ENCODE measurements around the gene PRELP.

Gene PRELP

DNA sequence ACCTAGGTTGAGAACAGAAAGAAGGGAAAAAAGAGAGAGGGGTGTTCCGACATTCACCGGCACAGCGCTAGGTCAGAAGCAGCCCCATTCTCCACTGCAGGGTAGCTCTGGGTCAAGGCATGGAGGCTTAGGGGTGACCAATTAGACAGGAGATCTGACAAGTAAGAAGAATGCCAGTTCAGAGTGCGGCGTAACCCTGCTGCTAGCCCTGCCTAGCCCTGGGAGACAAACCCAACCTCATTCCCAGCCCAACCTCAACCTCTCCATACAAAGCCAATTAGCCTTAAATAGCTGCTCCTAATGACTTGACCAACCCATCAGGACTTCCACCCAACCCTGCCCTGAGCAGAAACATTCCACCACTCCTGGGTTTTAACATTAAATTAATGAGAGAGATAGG, 3.4 kb downstream of the PRELP start:
- no peak for DNase-seq

DNA sequence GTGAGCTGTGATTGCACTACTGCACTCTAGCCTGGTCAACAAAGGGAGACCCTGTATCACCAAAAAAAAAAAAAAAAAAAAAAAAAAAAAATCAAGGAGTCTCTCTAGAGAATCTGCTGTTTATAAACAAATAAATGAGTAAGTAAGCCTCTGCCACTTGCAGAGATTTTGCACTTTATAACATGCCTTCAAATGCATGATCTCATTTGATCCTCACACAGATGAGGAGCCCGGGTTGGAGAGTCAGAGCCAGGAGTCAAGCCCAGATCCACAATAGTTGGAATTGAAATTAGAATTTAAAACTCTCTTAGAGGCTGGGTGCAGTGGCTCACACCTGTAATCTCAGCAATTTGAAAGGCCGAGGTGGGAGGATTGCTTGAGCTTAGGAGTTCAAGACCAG, 4.0 kb downstream of the PRELP start:
- no peak for DNase-seq

DNA sequence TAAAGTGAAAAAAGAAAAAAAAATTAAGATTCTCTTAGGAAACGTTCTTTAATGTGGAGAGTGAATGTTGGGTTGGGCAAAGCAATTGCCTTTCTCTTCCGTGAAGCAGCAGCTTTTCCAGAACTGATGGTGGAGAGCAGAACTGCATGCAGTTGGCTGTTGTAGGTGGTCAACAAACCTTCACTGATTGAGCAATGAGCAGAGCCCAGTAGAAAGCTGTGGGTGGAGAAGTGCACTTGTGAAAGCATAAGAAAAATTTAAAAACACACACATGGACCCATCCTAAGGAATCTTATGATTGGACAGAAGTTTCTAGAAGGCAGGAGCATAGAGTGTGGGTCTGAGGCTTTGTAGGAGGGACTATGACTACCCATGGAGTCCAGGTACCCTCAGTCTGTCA, 4.5 kb downstream of the PRELP start:
- no peak for DNase-seq

DNA sequence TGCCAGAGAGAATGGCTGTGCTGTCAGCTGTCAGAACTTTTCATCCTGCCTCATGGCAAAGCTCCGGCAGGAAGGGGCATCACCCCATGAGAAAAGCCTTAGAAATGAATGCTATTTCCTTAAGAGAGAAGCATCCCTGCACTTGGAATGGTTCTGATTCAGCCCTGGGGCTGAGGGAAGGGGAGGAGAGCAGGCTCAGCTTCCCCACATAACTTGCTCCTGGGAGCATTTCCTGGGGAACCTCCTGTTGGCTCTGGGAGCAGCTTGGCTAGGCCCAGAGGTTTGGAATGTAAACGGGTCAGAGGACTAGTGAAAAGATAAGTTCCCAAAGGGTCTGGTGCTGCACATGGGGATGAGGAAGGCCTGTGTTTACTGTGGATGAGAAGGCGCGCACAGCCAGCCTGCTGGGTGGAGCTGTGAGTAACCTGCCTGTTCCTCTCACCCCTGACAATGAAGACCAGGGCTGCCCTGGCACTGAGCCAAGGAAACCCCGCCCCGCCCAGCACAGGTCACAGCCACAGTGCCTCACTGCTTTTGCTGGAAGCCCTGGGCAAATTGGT, 5.0 kb downstream of the PRELP start:
- DNase-seq, result peak; percentile 71

DNA sequence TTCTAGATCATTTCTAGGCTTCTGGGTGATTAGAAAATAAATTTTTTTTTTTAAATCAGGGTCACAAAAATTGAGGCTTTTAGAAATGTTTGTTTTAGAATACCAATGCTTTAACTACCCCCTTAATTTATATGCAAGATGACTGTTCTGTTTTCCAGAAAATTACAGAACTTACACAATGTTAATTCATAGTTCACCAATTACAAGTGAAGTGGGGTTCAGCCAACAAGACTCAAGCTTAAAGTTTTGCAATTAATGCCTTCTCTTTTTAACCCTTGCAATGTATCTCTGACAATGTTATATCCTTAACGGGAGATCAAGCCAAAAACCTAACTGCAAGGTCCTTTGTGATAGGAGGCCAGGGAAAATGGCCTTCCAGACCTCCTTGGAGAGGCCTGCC, 5.6 kb downstream of the PRELP start:
- no peak for DNase-seq

DNA sequence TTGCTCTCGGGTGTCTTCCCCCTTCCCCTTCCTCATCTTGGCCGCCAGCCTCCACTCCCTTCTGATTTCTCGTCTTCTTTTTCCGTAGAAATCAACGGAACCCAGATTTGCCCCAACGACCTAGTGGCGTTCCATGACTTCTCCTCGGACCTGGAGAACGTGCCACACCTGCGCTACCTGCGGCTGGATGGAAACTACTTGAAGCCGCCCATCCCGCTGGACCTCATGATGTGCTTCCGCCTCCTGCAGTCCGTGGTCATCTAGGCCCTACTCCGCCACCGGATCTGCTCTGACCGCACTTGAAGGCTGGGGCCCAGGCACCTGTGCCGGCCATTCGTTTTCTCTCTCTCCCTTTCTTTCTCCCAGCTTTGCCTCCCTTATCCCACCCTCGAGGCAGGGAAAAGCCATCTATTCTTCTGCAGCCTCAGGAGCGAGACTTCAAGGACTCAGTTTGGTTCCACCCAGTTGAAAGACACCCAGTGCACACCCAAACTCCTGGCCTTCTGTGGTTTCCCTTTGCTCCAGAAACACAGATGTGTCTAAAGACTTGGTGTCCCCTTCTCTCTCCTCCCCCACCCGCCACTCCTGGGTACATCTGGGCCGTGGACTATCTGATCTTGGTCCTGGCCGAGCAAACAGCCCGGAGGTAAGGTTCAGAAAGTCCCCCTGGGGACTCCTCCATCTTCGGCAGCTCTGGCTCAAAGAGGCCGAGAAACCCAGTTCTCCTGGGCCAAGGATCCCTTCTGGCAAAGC, 11.2 kb downstream of the PRELP start:
- no peak for DNase-seq

DNA sequence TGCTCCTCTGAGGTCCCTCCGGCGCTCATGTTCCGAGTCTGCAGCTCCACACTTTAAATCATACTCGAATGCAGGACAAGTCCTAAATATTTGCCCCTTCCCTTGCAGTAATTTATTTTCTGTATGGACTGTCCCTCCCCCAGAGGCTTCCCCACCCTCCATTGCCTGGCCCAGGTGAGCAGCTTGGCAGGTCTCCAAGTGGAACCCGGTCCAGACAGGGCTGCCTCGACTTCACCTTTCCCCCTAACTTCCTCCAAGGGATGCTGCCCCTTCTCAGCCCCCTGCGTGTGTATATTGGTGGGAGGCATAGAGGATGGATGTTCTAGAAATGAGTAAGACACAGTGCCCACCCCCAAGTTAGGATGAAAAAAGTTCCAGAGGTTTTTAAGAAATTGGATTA, 12.9 kb downstream of the PRELP start:
- no peak for DNase-seq

DNA sequence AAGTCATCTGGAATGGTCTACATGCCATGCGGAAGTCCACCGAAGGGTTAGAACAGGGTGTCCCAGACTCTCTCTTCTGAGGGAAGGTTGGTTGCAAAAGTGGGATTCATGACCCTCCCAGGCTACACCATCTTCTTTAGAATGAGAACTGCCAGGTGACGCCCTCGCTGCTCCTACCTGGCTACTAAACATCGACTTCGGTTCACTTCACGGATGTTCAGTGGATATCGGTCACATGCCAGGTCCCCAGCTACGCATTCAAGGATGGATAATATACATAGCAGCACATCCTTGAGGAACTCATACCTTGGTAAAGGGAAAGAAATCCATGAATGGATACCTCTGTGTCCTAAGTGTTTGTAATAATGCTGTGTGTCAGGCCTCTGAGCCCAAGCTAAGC, 15.0 kb downstream of the PRELP start:
- DNase-seq, result no peak

DNA sequence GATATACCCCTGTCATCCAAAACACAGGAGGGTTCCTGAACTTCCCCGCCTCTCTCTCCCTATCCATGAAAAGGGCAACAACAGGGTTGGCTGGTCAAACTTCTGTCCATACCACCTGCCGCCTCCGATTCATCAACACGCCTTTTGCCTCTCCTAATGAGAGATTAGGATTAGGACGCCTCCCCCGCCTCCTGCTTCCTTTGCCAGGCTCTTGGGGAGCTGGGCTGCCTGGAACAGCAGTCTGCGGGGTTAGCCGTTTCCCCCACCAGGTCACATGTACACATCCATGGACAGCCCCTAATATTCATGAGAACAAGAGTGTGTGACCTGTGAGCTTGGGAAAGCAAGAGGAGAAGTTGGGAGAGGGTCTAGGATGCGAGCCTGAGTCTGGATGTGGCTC, 16.1 kb downstream of the PRELP start:
- no peak for DNase-seq

DNA sequence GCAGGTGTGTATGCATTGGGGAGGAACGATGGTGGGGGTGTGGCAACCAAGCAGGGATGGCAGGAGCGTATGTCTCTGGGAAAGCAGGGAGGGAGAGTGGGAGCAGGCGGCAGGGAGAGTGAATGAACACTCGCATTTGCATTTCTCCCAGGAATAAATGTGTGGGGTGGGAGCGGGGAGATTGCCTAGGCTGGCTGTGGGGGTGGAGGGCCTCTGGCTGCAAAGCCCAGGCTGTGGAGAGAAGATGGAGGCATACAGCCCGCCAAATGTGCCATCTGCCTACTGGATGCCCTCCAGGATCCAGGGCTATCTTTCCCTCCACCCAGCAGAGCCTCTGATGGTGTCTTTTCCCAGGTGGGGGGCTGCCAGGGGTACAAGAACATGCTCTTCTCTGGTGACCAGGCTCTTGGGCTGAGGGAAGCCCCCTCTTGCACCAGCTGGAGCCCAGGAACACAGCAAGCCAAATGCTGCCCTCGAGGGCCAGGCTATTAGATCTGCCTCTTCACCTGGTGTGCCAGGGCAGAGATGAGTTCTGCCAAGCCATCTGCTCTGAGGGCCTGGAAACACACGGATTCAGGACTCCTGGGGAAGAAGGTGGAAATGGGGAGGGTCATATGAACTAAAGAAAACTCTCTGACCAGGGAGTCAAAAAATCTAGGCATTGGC, 16.6 kb downstream of the PRELP start:
- no peak for DNase-seq

DNA sequence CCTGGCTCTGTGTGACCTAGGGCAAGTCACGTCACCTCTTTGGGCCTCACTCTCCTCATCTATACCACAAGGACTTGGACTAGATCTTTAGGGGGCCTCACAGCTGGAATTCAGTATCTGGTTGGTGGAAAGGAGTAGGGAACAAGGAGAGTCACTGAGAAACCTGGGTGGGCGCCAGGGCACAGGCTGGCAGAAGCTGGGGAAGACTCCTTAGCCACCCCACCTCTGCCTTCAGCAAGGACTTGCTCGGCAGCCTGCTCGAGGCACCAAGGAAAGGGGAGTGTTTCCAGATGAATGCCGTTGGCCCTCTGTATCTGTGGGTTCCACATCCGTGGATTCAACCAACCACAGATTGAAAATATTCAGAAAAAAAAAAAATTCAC, 17.1 kb downstream of the PRELP start:
- DNase-seq, result no peak

DNA sequence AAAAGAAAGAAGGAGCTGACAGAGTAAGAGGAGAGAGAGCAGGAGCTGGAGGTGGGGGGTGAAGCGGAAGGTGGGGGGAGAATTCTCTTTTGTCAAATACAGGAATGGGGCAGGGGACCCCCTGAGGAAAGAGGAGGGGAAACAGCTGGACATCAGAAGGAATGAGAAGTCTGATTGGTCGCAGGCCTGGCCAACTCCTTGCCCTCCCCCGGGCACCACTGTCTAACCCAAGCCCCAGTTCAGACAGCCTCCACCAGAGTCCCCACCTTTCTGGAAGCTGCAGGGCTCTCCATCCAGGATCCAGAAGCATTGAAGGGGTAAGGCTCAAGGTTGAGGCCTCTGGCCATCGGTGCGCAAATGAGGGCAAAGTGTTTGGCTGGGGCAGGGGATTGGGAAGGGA, 18.3 kb downstream of the PRELP start, which contains the start of gene OPTC:
Gene OPTC (plus strand): TSS at position 253 of the 400 bp plus-strand sequence. CDS start 1,853 bp downstream, outside the sequence.
- no peak for DNase-seq

DNA sequence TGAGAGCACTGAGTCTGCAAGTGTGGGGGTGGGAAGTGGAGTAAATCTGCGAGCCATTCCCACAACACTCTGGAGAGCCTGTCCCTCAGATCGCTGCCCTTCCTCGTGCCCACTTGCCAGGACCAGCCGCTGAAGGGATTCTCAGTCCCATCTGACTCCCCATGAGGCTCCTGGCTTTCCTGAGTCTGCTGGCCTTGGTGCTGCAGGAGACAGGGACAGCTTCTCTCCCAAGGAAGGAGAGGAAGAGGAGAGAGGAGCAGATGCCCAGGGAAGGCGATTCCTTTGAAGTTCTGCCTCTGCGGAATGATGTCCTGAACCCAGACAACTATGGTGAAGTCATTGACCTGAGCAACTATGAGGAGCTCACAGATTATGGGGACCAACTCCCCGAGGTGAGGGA, 20.2 kb downstream of the PRELP start:
- DNase-seq, result no peak

DNA sequence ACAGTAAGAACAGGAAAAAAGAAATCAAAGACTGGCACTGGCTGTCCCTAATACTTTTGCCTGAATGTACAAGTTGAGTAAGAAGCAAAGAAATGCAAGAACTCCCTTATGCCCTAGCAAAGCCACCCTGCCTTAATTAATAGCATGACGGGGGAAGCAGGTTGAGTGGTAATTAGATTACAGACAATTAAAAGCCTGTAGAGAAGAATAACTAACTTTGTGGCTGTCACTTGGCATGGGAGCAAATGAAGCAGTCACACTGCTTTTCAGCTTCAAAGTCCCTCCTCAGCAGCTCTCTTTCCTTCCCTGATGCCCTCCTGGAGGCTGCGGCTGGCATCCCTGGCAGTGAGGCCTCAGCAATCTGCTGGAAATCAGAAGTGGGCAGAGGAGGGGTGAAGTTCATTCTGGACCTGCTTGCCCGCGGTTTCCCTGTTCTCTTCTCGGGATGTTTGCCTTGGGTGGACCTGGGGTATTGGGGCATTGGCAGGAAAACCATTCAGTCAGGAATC, 21.7 kb downstream of the PRELP start:
- DNase-seq, result no peak

DNA sequence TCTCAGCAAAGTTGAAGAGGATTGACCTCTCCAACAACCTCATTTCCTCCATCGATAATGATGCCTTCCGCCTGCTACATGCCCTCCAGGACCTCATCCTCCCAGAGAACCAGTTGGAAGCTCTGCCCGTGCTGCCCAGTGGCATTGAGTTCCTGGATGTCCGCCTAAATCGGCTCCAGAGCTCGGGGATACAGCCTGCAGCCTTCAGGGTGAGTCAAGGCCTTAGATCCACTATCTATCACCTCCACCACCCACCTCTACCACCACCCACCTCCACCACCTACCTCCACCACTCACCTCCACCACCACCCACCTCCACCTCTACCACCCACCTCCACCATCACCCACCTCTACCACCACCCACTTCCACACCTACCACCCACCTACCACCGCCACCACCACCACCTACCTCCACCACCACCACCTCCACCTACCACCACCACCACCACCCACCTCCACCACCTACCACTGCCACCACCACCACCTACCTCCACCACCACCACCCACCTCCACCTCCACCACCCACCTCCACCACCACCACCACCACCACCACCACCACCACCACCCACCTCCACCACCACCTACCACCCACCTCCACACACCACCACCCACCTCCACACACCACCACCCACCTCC, 24.2 kb downstream of the PRELP start:
- DNase-seq, result no peak

DNA sequence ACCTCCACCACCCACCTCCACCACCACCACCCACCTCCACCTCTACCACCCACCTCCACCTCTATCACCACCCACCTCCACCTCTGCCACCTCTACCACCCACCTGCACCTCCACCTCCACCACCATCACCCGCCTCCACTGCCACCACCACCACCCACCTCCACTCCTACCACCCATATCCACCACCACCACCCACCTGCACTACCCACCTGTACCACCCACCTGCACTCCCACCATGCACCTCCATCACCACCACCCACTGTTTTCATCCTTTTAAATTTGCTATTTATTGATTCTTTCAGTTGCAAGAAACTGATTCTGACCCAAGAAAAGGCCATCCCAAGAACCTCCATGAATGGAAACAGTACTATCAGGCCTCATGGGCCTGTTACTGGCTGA, 24.7 kb downstream of the PRELP start:
- DNase-seq, result no peak

DNA sequence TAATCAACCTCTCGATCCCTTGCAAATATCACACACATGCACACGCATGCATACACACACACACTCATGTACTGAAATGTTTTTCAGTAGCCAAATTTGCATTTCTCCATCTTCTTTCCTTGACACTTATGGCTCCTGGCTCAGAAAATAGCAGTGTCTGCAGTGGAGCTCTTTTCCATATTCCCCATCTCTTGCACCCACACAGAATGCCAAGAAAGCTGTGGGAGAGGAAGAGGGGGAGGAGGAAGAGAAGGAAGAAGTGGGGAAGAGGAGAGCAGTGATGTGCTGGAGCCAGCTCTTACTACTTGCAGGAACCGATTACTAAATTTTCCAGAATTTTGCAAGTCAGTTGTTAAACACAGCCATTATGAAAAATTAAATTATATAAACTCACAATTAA, 28.2 kb downstream of the PRELP start:
- no peak for DNase-seq

DNA sequence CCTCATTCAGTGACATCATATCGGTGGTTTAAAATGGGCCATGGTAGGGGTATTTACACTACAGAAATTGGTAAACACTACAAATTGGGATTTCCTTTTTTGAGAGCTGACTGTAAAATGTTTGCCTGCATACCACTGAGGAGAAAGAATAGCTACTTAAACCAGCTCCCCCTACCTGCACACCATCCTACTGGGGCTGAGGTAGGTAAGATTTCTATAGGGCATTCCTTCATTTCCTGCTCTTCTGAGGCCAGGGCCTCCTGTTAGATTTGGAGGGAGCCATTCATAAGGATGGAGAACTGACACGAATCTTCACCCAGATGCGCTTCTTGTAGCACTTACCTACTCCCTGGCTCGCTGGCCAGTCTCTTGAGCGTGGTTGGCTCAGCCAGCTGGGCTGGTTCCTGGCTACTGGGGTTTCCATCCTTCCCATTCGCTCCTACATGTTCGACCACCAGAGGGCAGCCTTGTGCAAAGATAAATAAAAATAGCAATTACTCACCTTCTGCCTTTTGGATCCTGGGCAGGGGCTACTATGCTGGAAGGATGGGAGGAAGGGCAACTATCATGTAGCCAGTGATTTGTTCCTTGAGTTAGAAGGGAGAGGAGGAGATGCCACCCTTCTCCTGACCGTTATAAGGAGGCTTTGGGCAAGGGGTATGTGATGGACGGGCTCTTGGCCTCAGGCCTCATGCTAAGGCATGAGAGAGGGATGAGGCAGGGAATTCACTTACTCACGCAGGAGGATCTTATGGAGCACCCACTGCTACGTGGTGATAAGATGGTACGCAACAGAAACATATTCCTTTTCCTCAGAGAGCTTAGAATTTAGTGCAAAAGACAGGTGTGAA, 29.0 kb downstream of the PRELP start:
- peak; percentile 91 for DNase-seq

DNA sequence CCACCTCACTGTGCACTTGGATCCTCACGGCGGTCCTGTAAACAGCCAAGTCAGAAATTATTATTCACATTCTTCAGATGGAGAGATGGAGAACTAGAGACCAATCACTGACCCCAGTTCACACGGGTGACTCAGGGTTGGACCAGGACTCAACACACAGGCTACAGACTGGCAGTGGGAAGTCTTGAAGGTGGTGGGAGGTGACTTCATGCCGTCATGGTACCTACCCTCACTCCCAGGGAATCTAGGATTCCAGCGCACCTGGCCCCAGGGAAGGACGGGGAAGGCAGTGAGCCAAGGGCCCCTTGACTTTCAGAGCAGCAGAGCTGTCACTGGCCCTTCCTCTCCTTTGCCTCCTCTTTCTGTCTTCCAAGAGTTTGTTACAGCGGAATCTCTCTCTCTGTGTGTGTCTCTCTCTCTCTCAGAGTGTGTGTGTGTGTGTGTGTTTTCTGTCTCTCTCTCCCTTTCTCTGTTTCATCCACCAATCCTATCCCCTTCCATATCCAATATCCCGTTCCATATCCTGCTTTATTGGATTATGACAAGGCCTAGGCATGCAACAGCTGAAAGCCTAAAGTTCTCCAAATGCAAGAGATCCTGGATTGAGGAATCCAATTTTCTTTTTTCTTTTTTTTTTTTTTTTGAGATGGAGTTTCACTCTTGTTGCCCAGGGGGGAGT, 30.1 kb downstream of the PRELP start:
- DNase-seq, result no peak

DNA sequence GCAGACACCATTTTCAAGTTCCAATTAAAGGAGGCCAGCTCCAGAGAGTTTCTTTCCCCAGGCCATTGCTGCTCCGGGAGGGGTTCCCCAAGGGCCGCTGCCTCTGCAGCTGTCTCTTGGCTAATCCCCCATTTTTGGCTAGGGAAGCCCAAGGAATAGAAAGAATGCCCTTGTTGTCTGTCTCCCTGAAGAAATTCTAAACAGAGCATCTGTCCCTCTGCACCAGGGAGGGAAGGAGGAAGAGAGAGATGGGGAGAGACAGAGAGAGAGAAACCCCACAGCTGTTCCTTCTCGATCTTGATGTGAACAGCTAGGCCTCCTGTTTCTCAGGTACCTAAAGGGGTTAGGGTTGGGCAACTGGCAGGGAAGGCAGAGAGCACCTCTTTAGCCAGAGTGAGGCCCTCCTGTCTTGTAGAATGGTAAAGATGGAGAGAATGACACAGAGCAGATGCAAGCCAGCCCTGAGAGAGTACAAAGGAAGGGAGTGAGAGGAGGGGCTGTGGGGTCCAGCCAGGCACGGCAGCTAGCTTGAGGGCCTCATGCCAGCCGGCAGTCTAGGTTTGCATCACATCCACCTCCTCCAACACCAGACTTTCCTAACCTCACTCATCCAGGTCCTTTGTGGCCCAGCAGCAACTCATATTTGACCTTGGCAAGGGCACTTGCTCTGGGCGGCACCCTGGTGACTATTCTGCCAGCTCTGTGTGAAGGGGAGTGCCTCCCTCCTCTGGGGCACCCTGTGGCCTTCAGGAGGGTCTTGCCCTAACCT, 31.4 kb downstream of the PRELP start:
- no peak for DNase-seq

DNA sequence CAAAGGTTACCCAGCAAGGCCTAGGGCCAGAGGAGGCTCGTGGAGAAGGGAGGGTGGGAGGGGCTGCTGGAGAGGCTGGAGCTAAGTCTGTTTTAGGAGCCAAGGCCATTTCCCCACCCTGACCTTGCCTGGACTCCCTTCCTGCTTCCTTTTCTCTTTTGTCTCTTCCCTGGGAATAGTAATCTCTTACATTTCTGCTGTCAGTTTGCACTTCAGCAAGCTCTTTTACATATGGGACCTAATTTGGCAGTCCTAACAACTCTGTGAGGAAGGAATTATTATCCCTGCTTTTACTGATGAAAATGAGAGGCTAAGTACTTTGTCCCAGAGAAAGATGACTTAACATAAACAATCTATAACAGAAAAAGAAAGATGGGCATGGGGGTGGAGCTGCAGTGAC, 32.2 kb downstream of the PRELP start:
- DNase-seq, result no peak
